Lower lobe of right lung (tissue), 2 donors: ENCODE measurements around the gene GPATCH2. TPM values are rescaled to one million over a fixed set of nuclear protein-coding genes. Genes with fewer than 3 reads are reported as not detected.

ENCODE experiments used
- ATAC-seq, 2 donors: fragments of 200-7000 bp; cut with Tn5 transposase; one replicate each; pipeline ENCODE4 v1.9.1; 2020 to 2022; ENCODE audit warnings: mild to moderate bottlenecking in 2 of 2, moderate library complexity in 2 of 2
- DNase-seq: peaks from one replicate; pipeline ENCODE4 v3.0.0-alpha.2; 2020
- H3K27ac ChIP-seq: fragments of 200-600 bp; one replicate; pipeline ENCODE4 v1.8.0; 2022
- H3K27me3 ChIP-seq: fragments of 200-600 bp; one replicate; pipeline ENCODE4 v1.8.0; 2022; ENCODE audit warnings: low read depth
- H3K36me3 ChIP-seq: fragments of 200-600 bp; one replicate; pipeline ENCODE4 v1.8.0; 2022; ENCODE audit warnings: mild to moderate bottlenecking
- H3K4me1 ChIP-seq: fragments of 200-600 bp; one replicate; pipeline ENCODE4 v1.8.0; 2022
- H3K4me3 ChIP-seq: fragments of 200-600 bp; one replicate; pipeline ENCODE4 v1.8.0; 2022; ENCODE audit warnings: mild to moderate bottlenecking
- H3K9me3 ChIP-seq: fragments of 200-600 bp; one replicate; pipeline ENCODE4 v1.8.0; 2022
- CTCF ChIP-seq: fragments of 200-600 bp; IDR thresholded peaks from one replicate; pipeline ENCODE4 v1.8.0; 2022; ENCODE audit warnings: antibody characterized with exemption, mild to moderate bottlenecking
- intact Hi-C: fragments of 100-400 bp; cut with DNase I; formaldehyde crosslinking; loops from one replicate; pipeline ENCODE4 v1.11.0; 2022
- total RNA-seq: library from RNA; stranded (reverse); fragmentation: NEBNext Ultra II Directional; extraction: Animal tissue kit (Norgen Biotek cat#: 25700); gene quantifications from one replicate; pipeline ENCODE4 v1.2.1, GENCODE V29; 2021
- donor health status: DM: no; HTN: yes; CAD: no; lungs with severe emphysema.

Gene GPATCH2
- total RNA-seq, 1 donor from 2014 or later: 12.4 TPM

GRCh38 chr1:217660353-217661062 lies 29.6 kb upstream of the GPATCH2 start:
- H3K9me3 ChIP-seq: no peaks in the 10 kb centered on the region
- TF ChIP-seq CTCF: peak; percentile 28
- H3K4me3 ChIP-seq: no peak overlapping the region
- H3K36me3 ChIP-seq: no peaks in the 10 kb centered on the region
- H3K4me1 ChIP-seq: no peaks in the 10 kb centered on the region
- intact Hi-C loops: no loop called here
- no peak for DNase-seq
- H3K27ac ChIP-seq: no peak overlapping the region
- ATAC-seq: no peak
- H3K27me3 ChIP-seq: no peaks in the 10 kb centered on the region

- H3K4me1 ChIP-seq: no peaks in the 10 kb centered on the region
- no peak for TF ChIP-seq CTCF
- DNase-seq: no peak
- intact Hi-C loops: no loop called here
- H3K9me3 ChIP-seq: no peaks in the 10 kb centered on the region
- H3K36me3 ChIP-seq: no peaks in the 10 kb centered on the region
- no peak overlapping the region for H3K4me3 ChIP-seq
- no peaks in the 10 kb centered on the region for H3K27me3 ChIP-seq
- ATAC-seq: no peak
- H3K27ac ChIP-seq: no peak overlapping the region
These were observed 19.8 kb upstream of the GPATCH2 start for GRCh38 chr1:217650674-217651073.

- Histone ChIP-seq H3K36me3 (no peaks in the 10 kb centered on the region), H3K27ac (no peak overlapping the region), H3K4me1 (no peaks in the 10 kb centered on the region), H3K27me3 (no peaks in the 10 kb centered on the region), H3K4me3 (no peak overlapping the region), H3K9me3 (no peaks in the 10 kb centered on the region)
- DNase-seq: no peak
- no peak for TF ChIP-seq CTCF
- ATAC-seq: no peak
- intact Hi-C loops: no loop called here
These were observed 16.9 kb upstream of the GPATCH2 start for GRCh38 chr1:217647791-217648190.

- no peak for TF ChIP-seq CTCF
- DNase-seq (no peak), ATAC-seq (no peak)
- Histone ChIP-seq H3K9me3 (peaks cover 3% of the 10 kb centered on the region), H3K27ac (no peak overlapping the region), H3K4me3 (no peak overlapping the region), H3K27me3 (no peaks in the 10 kb centered on the region), H3K36me3 (no peaks in the 10 kb centered on the region), H3K4me1 (no peaks in the 10 kb centered on the region)
- intact Hi-C loops: no loop called here
These were observed 11.6 kb upstream of the GPATCH2 start for GRCh38 chr1:217642455-217642854.

- no peak overlapping the region for H3K4me3 ChIP-seq
- no peak for DNase-seq
- H3K27ac ChIP-seq: no peak overlapping the region
- no peak for TF ChIP-seq CTCF
- ATAC-seq: no peak
- H3K27me3 ChIP-seq: no peaks in the 10 kb centered on the region
- no peaks in the 10 kb centered on the region for H3K36me3 ChIP-seq
- intact Hi-C loops: no loop called here
- H3K4me1 ChIP-seq: peaks cover 30% of the 10 kb centered on the region
- no peaks in the 10 kb centered on the region for H3K9me3 ChIP-seq
These were observed 3.5 kb downstream of the GPATCH2 start for GRCh38 chr1:217627431-217627830.
